CD4-positive, alpha-beta T cell treated with Interleukin-15 for 1 hour (primary cell): ENCODE results near the gene PARS2.

Experiments
- DNase-seq: peaks from one replicate; pipeline ENCODE4 v3.0.0-alpha.2; 2020

Gene PARS2

GRCh38 chr1:54768093-54768492 lies 3.8 kb upstream of the PARS2 start:
- no peak for DNase-seq

- DNase-seq = no peak
Measured at GRCh38 chr1:54767526-54767925, 3.2 kb upstream of the PARS2 start.

- DNase-seq = no peak
Measured at GRCh38 chr1:54766726-54767125, 2.4 kb upstream of the PARS2 start.

GRCh38 chr1:54764922-54765561 lies 719 bp upstream of the PARS2 start:
- DNase-seq = no peak

GRCh38 chr1:54763816-54764132 lies 549 bp downstream of the PARS2 start:
- no peak for DNase-seq

- no peak for DNase-seq
Measured at GRCh38 chr1:54758678-54759348, 5.5 kb downstream of the PARS2 start.

GRCh38 chr1:54757833-54758232 lies 6.5 kb downstream of the PARS2 start:
- no peak for DNase-seq

GRCh38 chr1:54754486-54755285 lies 9.6 kb downstream of the PARS2 start:
- DNase-seq = no peak

- no peak for DNase-seq
Measured at GRCh38 chr1:54754045-54754444, 10.3 kb downstream of the PARS2 start.

GRCh38 chr1:54751426-54751825 lies 12.9 kb downstream of the PARS2 start:
- DNase-seq = no peak

GRCh38 chr1:54750596-54750995 lies 13.7 kb downstream of the PARS2 start:
- no peak for DNase-seq

- DNase-seq = no peak
Measured at GRCh38 chr1:54748094-54748835, 16.1 kb downstream of the PARS2 start.

- DNase-seq = no peak
Measured at GRCh38 chr1:54745864-54746263, 18.5 kb downstream of the PARS2 start.

- no peak for DNase-seq
Measured at GRCh38 chr1:54745274-54745673, 19.0 kb downstream of the PARS2 start.

GRCh38 chr1:54744696-54745095 lies 19.6 kb downstream of the PARS2 start:
- no peak for DNase-seq

GRCh38 chr1:54743416-54744226 lies 20.7 kb downstream of the PARS2 start:
- DNase-seq = no peak

GRCh38 chr1:54742282-54742681 lies 22.0 kb downstream of the PARS2 start:
- DNase-seq = no peak

GRCh38 chr1:54741531-54741930 lies 22.8 kb downstream of the PARS2 start:
- no peak for DNase-seq

GRCh38 chr1:54738244-54738643 lies 26.1 kb downstream of the PARS2 start:
- no peak for DNase-seq

- no peak for DNase-seq
Measured at GRCh38 chr1:54736685-54737084, 27.6 kb downstream of the PARS2 start.

- no peak for DNase-seq
Measured at GRCh38 chr1:54728027-54728426, 36.3 kb downstream of the PARS2 start.

- DNase-seq = no peak
Measured at GRCh38 chr1:54724771-54725170, 39.6 kb downstream of the PARS2 start.

GRCh38 chr1:54723985-54724384 lies 40.3 kb downstream of the PARS2 start:
- no peak for DNase-seq
